Psoas muscle (tissue), 8 donors: ENCODE measurements around the gene FLNB. TPM values are rescaled to one million over a fixed set of nuclear protein-coding genes. Genes with fewer than 3 reads are reported as not detected.
A peak's percentile ranks its signal among the peaks of the same experiment; 100 is the strongest.

Experiments used
- ATAC-seq, 4 donors: fragments of 200-7000 bp; cut with Tn5 transposase; one replicate each; pipeline ENCODE4 v1.9.1; 2020; ENCODE audit warnings: moderate library complexity in 3 of 4, mild to moderate bottlenecking in 2 of 4
- DNase-seq, 2 donors: peaks; one replicate each; pipeline ENCODE4 v3.0.0-alpha.2; 2020
- H3K27ac ChIP-seq: fragments of 200-600 bp; one replicate; pipeline ENCODE4 v1.8.0; 2022
- H3K27me3 ChIP-seq, 3 donors: fragments of 200-600 bp in 1 of 3; one replicate each; pipeline versions ENCODE4 v1.6.1 to v1.8.0; 2013 to 2022; ENCODE audit warnings: low read length in 2 of 3, mild to moderate bottlenecking in 2 of 3, moderate library complexity in 1 of 3; ENCODE audit not compliant: insufficient read depth in 3 of 3
- H3K36me3 ChIP-seq, 2 donors: fragments of 200-600 bp in 1 of 2; one replicate each; pipeline versions ENCODE4 v1.6.1 to v1.8.0; 2013 to 2022; ENCODE audit warnings: low read depth in 1 of 2, mild to moderate bottlenecking in 1 of 2, moderate library complexity in 1 of 2; ENCODE audit not compliant: insufficient read depth in 1 of 2
- H3K4me1 ChIP-seq: fragments of 200-600 bp; one replicate; pipeline ENCODE4 v1.8.0; 2022
- H3K4me3 ChIP-seq: fragments of 200-600 bp; one replicate; pipeline ENCODE4 v1.8.0; 2022; ENCODE audit warnings: mild to moderate bottlenecking
- H3K9me3 ChIP-seq: fragments of 200-600 bp; one replicate; pipeline ENCODE4 v1.8.0; 2022
- CTCF ChIP-seq: fragments of 200-600 bp; IDR thresholded peaks from one replicate; pipeline ENCODE4 v1.8.0; 2022; ENCODE audit warnings: antibody characterized with exemption
- WGBS, 3 donors: extraction: QIAGEN DNeasy Blood & Tissue Kit; methylation state at CpG; one replicate each; pipeline versions ENCODE4 v1.1.6 to v1.1.7; 2013; 5-methylcytosine and 5-hydroxymethylcytosine counted together
- intact Hi-C, 2 donors: fragments of 100-400 bp; cut with DNase I; formaldehyde crosslinking; loops; one replicate each; pipeline versions ENCODE4 v1.11.0 to v1.14.2; 2022
- polyA plus RNA-seq, 3 donors: library from polyadenylated mRNA; stranded (reverse); fragments of 200-250 nt; gene quantifications; one replicate each; pipeline ENCODE4 v1.2.3, GENCODE V29; 2013
- total RNA-seq, 4 donors: library from RNA; stranded (reverse); fragmentation: NEBNext Ultra II Directional in 2 of 4; extraction: Animal tissue kit (Norgen Biotek cat#: 25700) in 2 of 4; gene quantifications; one replicate each; pipeline versions ENCODE4 v1.2.1 to v1.2.4, GENCODE V29; 2021 to 2023
- donor health status: healthy with polysubstance abuse.
- donor health status: DM: no; HTN: no; CAD: no; lungs with moderate emphysema.
- donor health status: Bipolar disorder and iron deficiency.
- donor health status: healthy.
- donor health status: DM: yes; HTN: yes; CAD: no.
- donor health status: DM: no; HTN: no; CAD: no.
- donor health status: DM: no; HTN: no; CAD: no.
- donor health status: DM: yes; HTN: yes; CAD: no.

The FLNB gene
- total and polyA plus RNA-seq, 7 donors, result 6.4 to 17.9 (median 14.7) TPM

- TF ChIP-seq CTCF, result no peak
- intact Hi-C loops, result no loop called here
- H3K9me3 ChIP-seq, result no peaks in the 10 kb centered on the region
- no peak for ATAC-seq
- H3K27ac ChIP-seq, result no peak overlapping the region
- H3K4me1 ChIP-seq, result no peaks in the 10 kb centered on the region
- no peaks in the 10 kb centered on the region for H3K36me3 ChIP-seq
- no peaks in the 10 kb centered on the region for H3K27me3 ChIP-seq
- DNase-seq, result no peak
- H3K4me3 ChIP-seq, result no peak overlapping the region
- 79 to 81% (median 81%) methylated on average over 4 of the region's 4 CpGs for WGBS, 3 donors
Observed at GRCh38 chr3:58207954-58208353, 199.7 kb downstream of the FLNB start.

GRCh38 chr3:58209933-58210332, 201.7 kb downstream of the FLNB start:
- TF ChIP-seq CTCF, result no peak
- DNase-seq, result no peak
- Histone ChIP-seq H3K9me3 (no peaks in the 10 kb centered on the region), H3K27ac (no peak overlapping the region), H3K4me1 (no peaks in the 10 kb centered on the region), H3K27me3 (no peaks in the 10 kb centered on the region), H3K36me3 (no peaks in the 10 kb centered on the region), H3K4me3 (no peak overlapping the region)
- intact Hi-C loops, result no loop called here
- ATAC-seq, result no peak
- WGBS, 3 donors, result 73 to 88% (median 77%) methylated on average over 3 of the region's 3 CpGs

- Histone ChIP-seq H3K27ac (no peak within 1 kb of the TSS), H3K36me3 (no peaks in the 10 kb centered on the region), H3K27me3 (no peaks in the 10 kb centered on the region), H3K4me1 (no peaks in the 10 kb centered on the region), H3K9me3 (no peaks in the 10 kb centered on the region), H3K4me3 (no peak within 1 kb of the TSS)
- DNase-seq, result no peak
- no peak for ATAC-seq
- 67 to 75% (median 71%) methylated on average over 14 of the region's 14 CpGs for WGBS, 3 donors
- intact Hi-C loops, result no loop called here
- no peak for TF ChIP-seq CTCF
Observed at GRCh38 chr3:58210761-58211460, 202.7 kb downstream of the FLNB start, which contains the start of gene DNASE1L3. DNASE1L3 (minus strand) TSS chr3:58210972; CDS start chr3:58210906, 66 bp downstream.

GRCh38 chr3:58214484-58215316, 206.5 kb downstream of the FLNB start:
- peak in 3 of 4 donors; percentile 37 to 55 (median 54) for ATAC-seq
- intact Hi-C loops, result loop anchor here (5.0 kb wide), 2 partner anchors 32 to 37 kb away; no protein-coding TSS in a partner anchor

More at GRCh38 chr3:58214484-58215316, 206.5 kb downstream of the FLNB start:
- no peak for DNase-seq
- Histone ChIP-seq H3K36me3 (no peaks in the 10 kb centered on the region), H3K4me3 (no peak overlapping the region), H3K27ac (no peak overlapping the region), H3K27me3 (no peaks in the 10 kb centered on the region), H3K4me1 (no peaks in the 10 kb centered on the region), H3K9me3 (no peaks in the 10 kb centered on the region)
- no peak for TF ChIP-seq CTCF
- WGBS, 3 donors, result 39 to 44% (median 40%) methylated on average over 7 of the region's 7 CpGs
